OCI-LY7 (cell line): ENCODE data around the gene PRRG4. TPM values are rescaled to one million over a fixed set of nuclear protein-coding genes. Genes with fewer than 3 reads are reported as not detected.
A peak's percentile ranks its signal among the peaks of the same experiment; 100 is the strongest.

Experiments used
- BruUV-seq: library from RNA; stranded (reverse); fragments of 400-500 nt; replicated peaks from 2 replicates; lab custom pipeline; 2021; lab: Mats Ljungman, UMichigan
- CTCF ChIA-PET: fragments of 300-600 bp; sonication (Branson Sonifier 250); formaldehyde crosslinking; loops from one replicate; lab custom pipeline; 2022; ENCODE audit warnings: antibody characterized with exemption; ENCODE audit not compliant: unreplicated experiment; lab: Charles Lee
- POLR2A ChIA-PET: fragments of 300-600 bp; sonication (Branson Sonifier 250); formaldehyde crosslinking; loops from one replicate; lab custom pipeline; 2022; ENCODE audit warnings: antibody characterized with exemption; lab: Charles Lee
- DNase-seq: peaks from one replicate; pipeline ENCODE4 v3.0.0-alpha.2; 2015; ENCODE audit warnings: low spot score
- H2AFZ ChIP-seq: fragments of 200-600 bp; sonication (generic), shearing (Covaris generic); 2 replicates; pipeline ENCODE4 v1.6.1; 2014; ENCODE audit warnings: mild to moderate bottlenecking, antibody characterized with exemption, low read length, moderate library complexity
- H3K27ac ChIP-seq: fragments of 200-600 bp; sonication (generic); 2 replicates; pipeline ENCODE4 v1.5.1; 2014; ENCODE audit warnings: mixed run types, low read depth, mild to moderate bottlenecking, moderate library complexity, low read length, inconsistent platforms; ENCODE audit not compliant: poor library complexity, severe bottlenecking
- H3K36me3 ChIP-seq: fragments of 200-600 bp; sonication (generic); 2 replicates; pipeline ENCODE4 v1.6.1; 2014; ENCODE audit warnings: mild to moderate bottlenecking, antibody characterized with exemption, low read length, moderate library complexity, mixed read lengths; ENCODE audit not compliant: insufficient read depth
- H3K4me1 ChIP-seq: fragments of 200-600 bp; sonication (generic); 2 replicates; pipeline ENCODE4 v1.5.1; 2014; ENCODE audit warnings: mild to moderate bottlenecking, low read length; ENCODE audit not compliant: insufficient read depth, poor library complexity, severe bottlenecking
- H3K4me2 ChIP-seq: fragments of 200-600 bp; sonication (generic); 2 replicates; pipeline ENCODE4 v1.6.1; 2014; ENCODE audit warnings: mild to moderate bottlenecking, low read length
- H3K4me3 ChIP-seq: fragments of 200-600 bp; sonication (generic); 2 replicates; pipeline ENCODE4 v1.5.1; 2014; ENCODE audit warnings: mild to moderate bottlenecking, low read depth, low read length; ENCODE audit not compliant: poor library complexity, severe bottlenecking
- H3K79me2 ChIP-seq: fragments of 200-600 bp; sonication (generic); 2 replicates; pipeline ENCODE4 v1.6.1; 2016; ENCODE audit warnings: low read depth, mild to moderate bottlenecking, low read length, moderate library complexity, mixed read lengths; ENCODE audit not compliant: insufficient read depth
- H3K9me2 ChIP-seq: fragments of 200-600 bp; sonication (generic); 2 replicates; pipeline ENCODE4 v1.6.1; 2016; ENCODE audit warnings: mild to moderate bottlenecking, low read length, mixed read lengths; ENCODE audit not compliant: insufficient read depth
- H3K9me3 ChIP-seq: fragments of 200-600 bp; sonication (generic); 2 replicates; pipeline ENCODE4 v1.6.1; 2014; ENCODE audit warnings: mild to moderate bottlenecking, mixed run types, low read length, mixed read lengths
- H4K20me1 ChIP-seq: fragments of 200-600 bp; sonication (generic); 2 replicates; pipeline ENCODE4 v1.6.1; 2014; ENCODE audit warnings: mild to moderate bottlenecking, antibody characterized with exemption, low read length, moderate library complexity, mixed read lengths; ENCODE audit not compliant: insufficient read depth
- EZH2phosphoT487 ChIP-seq: fragments of 200-600 bp; sonication (generic); IDR thresholded peaks from 2 replicates; pipeline ENCODE4 v1.6.1; 2018; ENCODE audit warnings: low read depth, borderline replicate concordance, mild to moderate bottlenecking, mixed run types, antibody characterized with exemption, low read length, moderate library complexity, mixed read lengths
- intact Hi-C: fragments of 100-400 bp; cut with micrococcal nuclease; formaldehyde crosslinking; loops from one replicate; pipeline ENCODE4 v1.10.0; 2022; ENCODE audit not compliant: unreplicated experiment
- total RNA-seq, 2 experiments: library from RNA; depleted of rRNA in 1 of 2; stranded (reverse); fragments of >200 nt in 1 of 2; shearing (Covaris generic) in 1 of 2; gene quantifications; 2 replicates each; pipeline ENCODE4 v1.2.3, GENCODE V29; 2014 to 2022
- TF ChIP-seq, protein P1 (sequence below): fragments of 200-600 bp; sonication (generic); conservative IDR thresholded peaks from 2 replicates; pipeline ENCODE4 v1.5.1; 2014; ENCODE audit warnings: mild to moderate bottlenecking, antibody characterized with exemption, low read length, moderate library complexity, mixed read lengths

PRRG4 gene
- total RNA-seq, 2 experiments from 2014 or later = not detected

GRCh38 chr11:32794439-32794838 lies 35.3 kb upstream of the PRRG4 start, which contains the start of gene CCDC73:
Gene CCDC73 (minus strand): TSS chr11:32794662. CDS start chr11:32760243, 34,419 bp downstream.
- Histone ChIP-seq H4K20me1 (no peaks in the 10 kb centered on the region), H3K27ac (no peak within 1 kb of the TSS), H3K9me2 (no peaks in the 10 kb centered on the region), H3K4me3 (no peak within 1 kb of the TSS), H2AFZ (no peak within 1 kb of the TSS), H3K4me2 (no peak within 1 kb of the TSS), H3K79me2 (no peaks in the 10 kb centered on the region), H3K9me3 (no peaks in the 10 kb centered on the region), H3K4me1 (no peaks in the 10 kb centered on the region), H3K36me3 (no peaks in the 10 kb centered on the region)
- ChIA-PET CTCF (no interaction called here), POLR2A (interaction anchor here (0.8 kb wide), 1 partner anchor 490 kb away, joined by 3 read pairs; no protein-coding TSS in a partner anchor)
- BruUV-seq = no TSS peak
- no peak for TF ChIP-seq EZH2phosphoT487
- TF ChIP-seq, protein P1, sequence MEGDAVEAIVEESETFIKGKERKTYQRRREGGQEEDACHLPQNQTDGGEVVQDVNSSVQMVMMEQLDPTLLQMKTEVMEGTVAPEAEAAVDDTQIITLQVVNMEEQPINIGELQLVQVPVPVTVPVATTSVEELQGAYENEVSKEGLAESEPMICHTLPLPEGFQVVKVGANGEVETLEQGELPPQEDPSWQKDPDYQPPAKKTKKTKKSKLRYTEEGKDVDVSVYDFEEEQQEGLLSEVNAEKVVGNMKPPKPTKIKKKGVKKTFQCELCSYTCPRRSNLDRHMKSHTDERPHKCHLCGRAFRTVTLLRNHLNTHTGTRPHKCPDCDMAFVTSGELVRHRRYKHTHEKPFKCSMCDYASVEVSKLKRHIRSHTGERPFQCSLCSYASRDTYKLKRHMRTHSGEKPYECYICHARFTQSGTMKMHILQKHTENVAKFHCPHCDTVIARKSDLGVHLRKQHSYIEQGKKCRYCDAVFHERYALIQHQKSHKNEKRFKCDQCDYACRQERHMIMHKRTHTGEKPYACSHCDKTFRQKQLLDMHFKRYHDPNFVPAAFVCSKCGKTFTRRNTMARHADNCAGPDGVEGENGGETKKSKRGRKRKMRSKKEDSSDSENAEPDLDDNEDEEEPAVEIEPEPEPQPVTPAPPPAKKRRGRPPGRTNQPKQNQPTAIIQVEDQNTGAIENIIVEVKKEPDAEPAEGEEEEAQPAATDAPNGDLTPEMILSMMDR = no peak
- intact Hi-C loops = loop anchor here (5.0 kb wide), 1 partner anchor 472 kb away; no protein-coding TSS in a partner anchor
- no peak for DNase-seq

- Histone ChIP-seq H3K79me2 (no peaks in the 10 kb centered on the region), H3K4me2 (no peak overlapping the region), H3K4me1 (no peaks in the 10 kb centered on the region), H3K36me3 (no peaks in the 10 kb centered on the region), H3K4me3 (no peak overlapping the region), H3K9me2 (no peaks in the 10 kb centered on the region), H3K27ac (no peak overlapping the region), H3K9me3 (no peaks in the 10 kb centered on the region), H4K20me1 (no peaks in the 10 kb centered on the region), H2AFZ (no peak overlapping the region)
- no TSS peak for BruUV-seq
- ChIA-PET POLR2A (no interaction called here), CTCF (no interaction called here)
- no peak for DNase-seq
- intact Hi-C loops = no loop called here
- TF ChIP-seq, protein P1 = no peak
- no peak for TF ChIP-seq EZH2phosphoT487
Measured at GRCh38 chr11:32796425-32796824, 33.3 kb upstream of the PRRG4 start.

GRCh38 chr11:32809313-32809712 lies 20.4 kb upstream of the PRRG4 start:
- TF ChIP-seq, protein P1 = peak; percentile 92
- TF ChIP-seq EZH2phosphoT487 = no peak
- POLR2A ChIA-PET = interaction anchor here (1.2 kb wide), 1 partner anchor 9 kb away, joined by 6 read pairs; no protein-coding TSS in a partner anchor
- intact Hi-C loops = loop anchor here (2.0 kb wide), 1 partner anchor 255 kb away; no protein-coding TSS in a partner anchor
- no peak overlapping the region for H3K4me3 ChIP-seq
- no peak overlapping the region for H2AFZ ChIP-seq
- H3K36me3 ChIP-seq = no peaks in the 10 kb centered on the region
- no TSS peak for BruUV-seq
- H4K20me1 ChIP-seq = no peaks in the 10 kb centered on the region
- DNase-seq = peak; percentile 62
- no peaks in the 10 kb centered on the region for H3K79me2 ChIP-seq
- no peaks in the 10 kb centered on the region for H3K9me2 ChIP-seq
- no peak overlapping the region for H3K27ac ChIP-seq
- no peaks in the 10 kb centered on the region for H3K4me1 ChIP-seq
- CTCF ChIA-PET = no interaction called here
- H3K9me3 ChIP-seq = no peaks in the 10 kb centered on the region
- no peak overlapping the region for H3K4me2 ChIP-seq
